Stomach smooth muscle (tissue), 2 donors: ENCODE measurements around the gene COL4A4.

Source experiments
- H3K27ac ChIP-seq: one replicate; pipeline ENCODE4 v1.7.0; 2013; ENCODE audit warnings: mild to moderate bottlenecking, low read length, inconsistent platforms
- H3K27me3 ChIP-seq, 2 donors: one replicate each; pipeline ENCODE4 v1.7.0; 2013; ENCODE audit warnings: low read length in 2 of 2; ENCODE audit not compliant: insufficient read depth in 2 of 2, control insufficient read depth in 1 of 2
- H3K36me3 ChIP-seq, 2 donors: one replicate each; pipeline ENCODE4 v1.7.0; 2013; ENCODE audit warnings: low read length in 2 of 2; ENCODE audit not compliant: control insufficient read depth in 2 of 2, insufficient read depth in 2 of 2
- H3K4me1 ChIP-seq: one replicate; pipeline ENCODE4 v1.7.0; 2013; ENCODE audit warnings: low read length; ENCODE audit not compliant: control insufficient read depth, insufficient read depth
- H3K4me3 ChIP-seq, 2 donors: one replicate each; pipeline ENCODE4 v1.7.0; 2013; ENCODE audit warnings: low read length in 2 of 2
- H3K9ac ChIP-seq, 2 donors: one replicate each; pipeline ENCODE4 v1.7.0; 2013; ENCODE audit warnings: low read length in 2 of 2, mild to moderate bottlenecking in 1 of 2
- H3K9me3 ChIP-seq, 2 donors: one replicate each; pipeline ENCODE4 v1.7.0; 2013; ENCODE audit warnings: low read length in 2 of 2; ENCODE audit not compliant: control insufficient read depth in 2 of 2
- donor health status: healthy.
- donor health status: Pancreatic carcinoma.

COL4A4 gene

DNA sequence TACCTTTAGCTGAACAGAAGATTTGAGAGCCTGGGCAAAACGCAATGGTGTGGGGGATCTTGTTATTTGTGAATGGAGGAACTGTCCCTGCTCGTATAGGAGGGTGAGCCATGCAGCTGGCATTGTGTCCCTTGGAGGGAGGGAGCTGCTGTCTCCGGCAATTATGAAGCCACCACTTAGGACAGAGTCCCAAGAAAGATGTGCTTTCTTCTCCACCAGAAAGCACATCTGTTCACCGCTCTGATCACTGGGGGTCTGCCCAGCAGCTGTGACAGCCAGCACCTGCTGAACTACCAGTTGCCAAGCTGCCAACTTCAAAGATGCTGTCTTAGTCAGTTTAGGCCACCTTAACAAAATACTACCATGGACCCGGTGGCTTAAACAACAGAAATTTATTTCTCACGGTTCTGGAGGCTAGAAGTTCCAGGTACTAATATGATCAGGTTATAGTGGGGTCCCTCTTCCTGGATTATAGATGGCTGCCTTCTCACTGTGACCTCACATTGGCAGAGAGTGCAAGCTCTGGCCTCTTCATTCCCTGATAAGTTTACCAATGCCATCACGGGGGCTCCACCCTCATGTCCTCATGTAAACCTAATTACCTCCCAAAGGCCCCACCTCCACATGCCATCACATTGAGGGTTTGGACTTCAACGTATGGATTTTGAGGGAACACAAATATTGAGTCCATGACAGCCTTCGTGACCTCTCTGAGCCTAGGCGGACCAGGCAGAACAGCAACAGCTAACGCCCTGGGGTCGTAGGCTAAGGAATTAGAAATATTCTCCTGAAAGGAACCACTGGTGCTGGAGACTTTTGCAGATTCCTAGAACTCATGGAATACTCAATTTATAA is 179.9 kb downstream of the COL4A4 start:
- peaks cover 2% of the 10 kb centered on the region for H3K4me1 ChIP-seq
- H3K36me3 ChIP-seq: peaks cover 0 to 2% of the 10 kb centered on the region in 2 donors
- H3K27me3 ChIP-seq: no peaks in the 10 kb centered on the region
- no peak overlapping the region for H3K27ac ChIP-seq
- H3K9ac ChIP-seq: no peak overlapping the region
- no peaks in the 10 kb centered on the region for H3K9me3 ChIP-seq
- no peak overlapping the region for H3K4me3 ChIP-seq

DNA sequence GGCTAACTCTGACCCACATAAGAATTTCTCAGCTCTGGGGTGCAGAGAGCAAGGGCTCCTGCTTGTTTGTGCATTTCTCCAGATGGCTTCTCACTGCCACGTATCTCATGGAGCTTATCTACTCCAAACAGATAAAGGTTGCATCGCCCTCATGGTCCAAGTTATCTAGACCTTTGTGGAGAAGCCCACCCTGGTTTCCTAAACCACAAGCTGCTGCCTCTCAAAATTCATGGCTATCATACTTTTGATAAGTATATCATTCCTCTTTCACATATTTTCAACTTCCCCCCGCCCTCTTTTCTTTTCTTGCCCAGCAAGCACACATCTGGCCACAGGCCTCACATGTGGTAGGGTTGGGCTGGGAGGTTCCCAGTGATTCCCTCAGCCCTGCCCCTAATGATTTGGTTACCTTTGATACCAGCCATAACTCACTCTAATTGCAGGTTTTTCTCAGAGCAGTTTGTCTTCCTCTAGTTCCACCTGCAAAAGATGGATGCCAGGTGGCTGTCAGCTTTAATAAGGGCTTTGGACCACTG is 182.1 kb downstream of the COL4A4 start:
- Histone ChIP-seq H3K4me3 (no peak overlapping the region), H3K9ac (no peak overlapping the region), H3K36me3 (peaks cover 0 to 4% of the 10 kb centered on the region in 2 donors), H3K27me3 (no peaks in the 10 kb centered on the region), H3K9me3 (no peaks in the 10 kb centered on the region), H3K4me1 (peaks cover 2% of the 10 kb centered on the region), H3K27ac (no peak overlapping the region)

DNA sequence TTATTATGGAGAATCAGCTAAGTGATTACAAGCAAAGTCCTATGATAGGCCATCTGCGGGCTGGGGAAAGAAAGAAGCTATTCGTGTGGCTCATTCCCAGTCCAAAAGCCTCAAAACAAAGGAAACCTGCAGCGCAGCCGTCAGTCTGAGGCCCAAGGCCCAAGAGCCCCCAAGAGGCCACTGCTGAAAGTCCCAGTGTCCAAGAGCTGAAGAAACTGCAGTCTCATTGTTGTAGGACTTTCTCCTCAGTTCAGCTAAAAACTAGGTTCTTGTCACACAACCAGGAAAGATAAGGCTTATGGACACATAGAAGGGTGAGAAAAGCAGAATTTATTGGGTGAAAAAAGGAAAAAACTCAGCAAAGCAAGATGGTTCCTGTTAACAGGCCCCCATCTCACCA is 185.0 kb downstream of the COL4A4 start:
- Histone ChIP-seq H3K36me3 (peaks cover 0 to 4% of the 10 kb centered on the region in 2 donors), H3K9ac (no peak overlapping the region), H3K27me3 (no peaks in the 10 kb centered on the region), H3K4me3 (no peak overlapping the region), H3K9me3 (no peaks in the 10 kb centered on the region), H3K27ac (no peak overlapping the region), H3K4me1 (no peaks in the 10 kb centered on the region)

DNA sequence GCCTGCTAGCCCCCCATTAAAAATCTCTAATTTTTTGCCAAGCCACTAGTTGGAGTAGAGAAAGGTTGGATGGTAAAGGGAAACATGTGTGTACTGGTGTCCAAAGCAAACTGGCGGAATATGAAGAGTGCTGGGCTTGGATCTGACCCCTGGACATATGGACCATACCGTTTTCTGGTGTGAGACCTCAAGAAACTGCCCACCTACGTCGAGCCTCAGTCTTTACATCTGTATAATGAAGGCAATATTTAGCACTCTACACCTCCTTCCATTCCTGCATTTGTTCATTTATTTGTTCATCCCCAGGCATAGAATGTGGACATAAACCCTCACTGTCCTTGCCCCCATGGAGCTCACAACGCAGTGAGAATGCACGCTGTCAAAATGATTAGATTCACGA is 185.7 kb downstream of the COL4A4 start:
- Histone ChIP-seq H3K9ac (no peak overlapping the region), H3K36me3 (peaks cover 0 to 4% of the 10 kb centered on the region in 2 donors), H3K9me3 (no peaks in the 10 kb centered on the region), H3K4me1 (no peaks in the 10 kb centered on the region), H3K27me3 (no peaks in the 10 kb centered on the region), H3K4me3 (no peak overlapping the region), H3K27ac (no peak overlapping the region)

DNA sequence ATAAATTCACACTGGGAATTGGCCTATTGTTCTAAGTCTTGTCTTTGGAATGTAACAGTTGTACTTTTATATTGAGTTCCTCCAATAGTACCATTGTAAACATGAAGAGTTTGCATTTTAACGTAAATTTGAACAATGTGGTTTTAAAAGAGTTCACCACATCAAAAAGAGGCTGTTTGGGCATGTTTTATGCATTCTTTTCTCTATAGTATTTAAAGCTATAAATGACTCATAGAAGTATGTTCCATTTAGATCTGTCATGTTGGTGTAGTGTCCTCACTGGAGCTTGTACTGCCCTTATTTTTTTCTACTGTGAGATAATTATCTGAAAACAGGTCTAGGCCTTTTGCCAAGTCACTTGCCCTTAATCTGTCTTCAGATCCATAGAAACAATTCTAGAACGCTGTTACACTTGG is 186.2 kb downstream of the COL4A4 start:
- H3K27ac ChIP-seq: no peak overlapping the region
- H3K9ac ChIP-seq: no peak overlapping the region
- H3K36me3 ChIP-seq: peaks cover 0 to 4% of the 10 kb centered on the region in 2 donors
- no peaks in the 10 kb centered on the region for H3K4me1 ChIP-seq
- no peaks in the 10 kb centered on the region for H3K27me3 ChIP-seq
- H3K4me3 ChIP-seq: no peak overlapping the region
- H3K9me3 ChIP-seq: no peaks in the 10 kb centered on the region

DNA sequence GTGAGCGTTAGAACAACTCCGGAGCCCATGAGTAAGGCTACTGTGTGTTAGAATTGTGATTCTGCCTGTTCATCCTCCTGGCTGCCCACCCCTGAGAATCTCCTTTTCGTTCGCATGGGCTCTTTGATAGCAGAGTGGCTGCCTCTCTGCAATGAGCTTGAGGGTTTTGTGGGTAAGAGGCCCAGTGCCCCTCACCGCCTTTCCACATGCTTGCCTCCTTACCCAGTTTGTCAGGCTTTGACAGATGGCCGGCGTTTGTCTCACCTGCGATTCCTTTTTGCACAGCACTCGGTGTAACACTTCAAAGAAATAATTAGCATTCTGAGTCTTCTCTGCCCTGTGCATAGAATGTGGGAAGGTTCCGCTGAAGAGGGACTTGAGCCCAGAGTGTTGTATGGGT is 190.2 kb downstream of the COL4A4 start:
- Histone ChIP-seq H3K4me3 (no peak overlapping the region), H3K9me3 (no peaks in the 10 kb centered on the region), H3K4me1 (no peaks in the 10 kb centered on the region), H3K27ac (no peak overlapping the region), H3K27me3 (no peaks in the 10 kb centered on the region), H3K36me3 (peaks cover 0 to 4% of the 10 kb centered on the region in 2 donors), H3K9ac (no peak overlapping the region)

DNA sequence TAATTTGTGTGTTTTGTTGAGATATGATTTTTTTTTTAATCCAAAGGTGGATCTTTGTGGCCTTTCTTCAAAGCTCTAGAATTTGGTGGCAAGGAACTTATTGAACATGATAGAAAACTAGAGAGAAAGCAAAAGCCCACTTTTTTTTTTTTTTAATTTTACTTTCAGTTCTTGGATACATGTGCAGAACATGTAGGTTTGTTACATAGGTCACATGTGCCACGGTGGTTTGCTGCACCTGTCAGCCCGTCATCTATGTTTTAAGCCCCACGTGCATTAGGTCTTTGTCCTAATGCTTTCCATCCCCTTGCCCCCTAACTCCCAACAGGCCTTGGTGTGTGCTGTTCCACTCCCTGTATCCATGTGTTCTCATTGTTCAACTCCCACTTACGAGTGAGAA is 192.2 kb downstream of the COL4A4 start:
- Histone ChIP-seq H3K4me3 (no peak overlapping the region), H3K36me3 (no peaks in the 10 kb centered on the region)

DNA sequence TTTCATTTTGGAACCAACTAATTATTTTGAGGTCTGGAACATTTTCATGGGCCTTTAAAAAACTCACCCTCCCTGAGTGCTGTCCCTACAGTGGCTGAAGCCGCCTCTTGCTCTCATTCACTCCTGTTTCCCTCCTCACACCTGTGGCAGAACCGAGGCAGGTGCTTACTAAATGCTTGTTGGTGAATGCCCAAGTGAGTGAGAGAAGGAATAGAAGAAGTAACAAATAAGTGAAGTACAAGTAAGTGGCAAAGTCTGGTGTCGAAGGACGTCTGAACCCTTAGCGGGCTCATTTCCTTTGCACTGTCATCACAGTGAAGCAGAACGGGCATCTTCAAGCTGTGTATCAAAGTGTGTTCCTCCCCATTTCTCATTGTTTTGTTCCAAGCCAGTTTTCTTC is 192.9 kb downstream of the COL4A4 start:
- Histone ChIP-seq H3K4me1 (no peaks in the 10 kb centered on the region), H3K9ac (no peak overlapping the region), H3K36me3 (no peaks in the 10 kb centered on the region), H3K27ac (no peak overlapping the region), H3K27me3 (no peaks in the 10 kb centered on the region), H3K4me3 (no peak overlapping the region), H3K9me3 (no peaks in the 10 kb centered on the region)

More for the DNA sequence above, 192.2 kb downstream of the COL4A4 start:
- Histone ChIP-seq H3K27me3 (no peaks in the 10 kb centered on the region), H3K9ac (no peak overlapping the region), H3K4me1 (no peaks in the 10 kb centered on the region), H3K9me3 (no peaks in the 10 kb centered on the region), H3K27ac (no peak overlapping the region)

DNA sequence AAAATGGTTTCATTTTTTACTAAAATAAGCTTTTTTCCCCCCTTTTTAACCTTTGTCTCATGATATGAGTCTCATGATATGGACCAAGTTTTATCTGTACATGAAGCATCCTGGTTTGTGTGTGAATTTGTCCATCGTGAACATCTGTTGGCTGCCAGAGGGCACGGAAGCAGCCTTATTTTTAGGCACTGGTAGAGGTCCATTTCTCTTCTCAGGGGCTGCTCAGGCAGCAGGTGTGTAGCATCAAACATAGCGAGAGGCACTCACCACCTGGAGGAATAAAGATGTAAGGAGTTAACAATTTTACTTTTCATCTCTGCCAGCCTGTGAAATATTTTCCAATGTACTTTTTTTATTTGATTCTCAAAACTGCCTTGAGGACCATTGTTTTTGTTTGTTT is 193.6 kb downstream of the COL4A4 start:
- Histone ChIP-seq H3K27ac (no peak overlapping the region), H3K4me3 (no peak overlapping the region)

DNA sequence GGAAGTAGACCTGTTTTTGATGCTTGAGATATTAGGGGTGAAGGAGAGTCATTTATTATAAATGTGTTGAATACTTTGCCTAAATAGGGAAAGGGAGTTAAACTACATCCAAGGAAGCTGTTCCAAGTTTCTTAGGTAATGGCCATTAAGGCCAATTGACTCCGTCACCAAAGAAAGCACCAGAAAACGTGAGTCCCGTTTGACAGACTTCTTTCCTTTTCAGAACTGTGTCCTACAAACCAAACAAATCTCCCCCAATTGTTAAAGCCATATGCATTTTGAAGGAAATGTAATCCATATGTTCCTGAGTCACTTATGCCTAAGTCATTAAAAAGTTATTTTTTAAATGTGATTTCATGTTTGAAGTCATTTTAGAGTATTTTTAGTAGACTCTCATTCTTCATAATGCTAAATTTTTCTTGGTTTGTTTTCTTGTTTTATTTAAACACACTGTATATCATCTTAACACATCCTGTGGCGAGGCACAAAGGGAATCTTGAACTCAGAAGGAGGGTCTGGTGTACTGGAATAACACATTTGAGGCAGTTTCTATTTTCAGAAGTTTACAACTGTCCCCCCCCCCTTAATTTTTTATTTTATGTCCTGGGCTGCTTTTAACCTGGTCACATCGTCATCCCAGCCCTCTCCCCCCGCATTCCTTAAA is 194.5 kb downstream of the COL4A4 start:
- H3K4me3 ChIP-seq: no peak overlapping the region
- no peaks in the 10 kb centered on the region for H3K36me3 ChIP-seq
- H3K9me3 ChIP-seq: no peaks in the 10 kb centered on the region
- H3K27me3 ChIP-seq: no peaks in the 10 kb centered on the region
- H3K4me1 ChIP-seq: no peaks in the 10 kb centered on the region
- no peak overlapping the region for H3K27ac ChIP-seq
- no peak overlapping the region for H3K9ac ChIP-seq

More for the DNA sequence above, 193.6 kb downstream of the COL4A4 start:
- Histone ChIP-seq H3K9ac (no peak overlapping the region), H3K36me3 (no peaks in the 10 kb centered on the region), H3K4me1 (no peaks in the 10 kb centered on the region), H3K9me3 (no peaks in the 10 kb centered on the region), H3K27me3 (no peaks in the 10 kb centered on the region)

DNA sequence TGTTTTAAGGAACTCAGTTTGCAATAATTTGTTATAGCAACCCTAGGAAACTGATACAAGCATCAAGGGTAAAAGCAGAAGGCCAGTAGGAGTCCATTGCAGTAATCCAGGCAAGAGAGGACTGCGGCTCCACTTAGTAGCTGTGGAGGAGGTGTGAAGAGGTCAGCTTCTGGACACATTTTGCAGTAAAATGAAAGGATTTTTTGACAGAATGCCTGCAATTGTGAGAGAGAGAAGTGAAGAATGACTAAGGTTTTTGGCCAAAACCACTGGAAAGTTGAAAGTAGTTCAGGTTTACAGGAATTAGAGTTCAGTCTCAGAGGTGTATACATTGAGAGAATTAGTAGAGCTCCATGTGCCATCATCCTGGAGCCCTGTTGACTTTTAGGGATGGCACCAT is 198.6 kb downstream of the COL4A4 start:
- H3K9ac ChIP-seq: no peak overlapping the region
- H3K9me3 ChIP-seq: no peaks in the 10 kb centered on the region
- no peaks in the 10 kb centered on the region for H3K36me3 ChIP-seq
- no peaks in the 10 kb centered on the region for H3K27me3 ChIP-seq
- H3K27ac ChIP-seq: no peak overlapping the region
- H3K4me3 ChIP-seq: no peak overlapping the region
- H3K4me1 ChIP-seq: no peaks in the 10 kb centered on the region
